ENCODE data around the gene DNASE2.

DNA sequence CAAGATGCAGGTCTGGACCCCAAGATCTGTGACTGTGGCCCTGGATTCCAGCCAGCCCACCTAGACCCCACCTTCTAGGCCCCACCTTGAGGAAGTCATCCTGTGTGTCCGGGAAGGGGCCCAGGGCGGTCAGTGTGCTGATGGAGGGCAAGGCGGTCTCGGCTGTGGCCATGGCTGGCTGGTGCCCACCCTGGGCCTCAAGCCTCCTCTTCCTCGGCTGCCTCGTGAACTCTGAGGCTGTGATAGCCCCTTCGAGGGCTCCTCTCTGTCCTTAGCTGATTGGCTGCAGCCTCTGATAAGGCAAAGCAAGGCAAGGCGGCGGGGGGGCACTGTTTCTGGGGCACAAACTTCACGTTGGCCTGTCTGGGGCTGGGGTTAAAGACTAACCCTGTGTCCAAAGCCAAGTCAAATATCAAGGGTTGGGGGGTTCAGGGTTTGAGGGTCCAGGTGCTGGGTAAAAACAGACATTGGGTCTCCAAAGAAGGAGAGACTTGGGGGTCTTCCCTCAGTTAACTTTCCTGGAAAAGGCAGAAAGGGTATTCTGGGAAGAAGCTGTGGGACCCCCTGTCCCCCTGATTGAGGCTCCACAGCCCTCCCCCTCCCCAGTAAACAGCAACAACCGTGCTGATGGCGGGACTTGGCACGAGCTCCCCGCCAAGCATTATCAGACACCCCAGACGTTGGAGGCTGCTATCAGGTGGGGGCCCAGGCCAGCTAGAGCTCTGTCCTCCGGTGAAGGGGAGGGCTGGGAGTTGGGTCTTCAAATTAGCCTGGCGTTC is 5.9 kb upstream of the DNASE2 start, which contains the start of gene KLF1:
- TF ChIP-seq, protein P1, sequence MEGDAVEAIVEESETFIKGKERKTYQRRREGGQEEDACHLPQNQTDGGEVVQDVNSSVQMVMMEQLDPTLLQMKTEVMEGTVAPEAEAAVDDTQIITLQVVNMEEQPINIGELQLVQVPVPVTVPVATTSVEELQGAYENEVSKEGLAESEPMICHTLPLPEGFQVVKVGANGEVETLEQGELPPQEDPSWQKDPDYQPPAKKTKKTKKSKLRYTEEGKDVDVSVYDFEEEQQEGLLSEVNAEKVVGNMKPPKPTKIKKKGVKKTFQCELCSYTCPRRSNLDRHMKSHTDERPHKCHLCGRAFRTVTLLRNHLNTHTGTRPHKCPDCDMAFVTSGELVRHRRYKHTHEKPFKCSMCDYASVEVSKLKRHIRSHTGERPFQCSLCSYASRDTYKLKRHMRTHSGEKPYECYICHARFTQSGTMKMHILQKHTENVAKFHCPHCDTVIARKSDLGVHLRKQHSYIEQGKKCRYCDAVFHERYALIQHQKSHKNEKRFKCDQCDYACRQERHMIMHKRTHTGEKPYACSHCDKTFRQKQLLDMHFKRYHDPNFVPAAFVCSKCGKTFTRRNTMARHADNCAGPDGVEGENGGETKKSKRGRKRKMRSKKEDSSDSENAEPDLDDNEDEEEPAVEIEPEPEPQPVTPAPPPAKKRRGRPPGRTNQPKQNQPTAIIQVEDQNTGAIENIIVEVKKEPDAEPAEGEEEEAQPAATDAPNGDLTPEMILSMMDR (IDR thresholded peaks at IDR 0.05), result no peak
- TF ChIP-seq POLR2A (IDR thresholded peaks at IDR 0.05), result no peak

Data from body of pancreas (tissue), 4 donors.